HUES48 (cell line): ENCODE data around the gene PTGER2.

Source experiments
- H3K27ac ChIP-seq: one replicate; pipeline ENCODE4 v1.7.0; 2013; ENCODE audit warnings: low read depth, low read length, inconsistent platforms
- H3K27me3 ChIP-seq: 2 replicates; pipeline ENCODE4 v1.6.1; 2013; ENCODE audit warnings: mild to moderate bottlenecking, low read length; ENCODE audit not compliant: control insufficient read depth, insufficient read depth
- H3K36me3 ChIP-seq: 2 replicates; pipeline ENCODE4 v1.6.1; 2013; ENCODE audit warnings: low read length; ENCODE audit not compliant: control insufficient read depth, insufficient read depth
- H3K4me1 ChIP-seq: 2 replicates; pipeline ENCODE4 v1.6.1; 2013; ENCODE audit warnings: mild to moderate bottlenecking, low read length; ENCODE audit not compliant: control insufficient read depth, insufficient read depth
- H3K4me3 ChIP-seq: 2 replicates; pipeline ENCODE4 v1.5.1; 2013; ENCODE audit warnings: mild to moderate bottlenecking, low read depth, low read length
- H3K9ac ChIP-seq: 2 replicates; pipeline ENCODE4 v1.6.1; 2013; ENCODE audit warnings: mild to moderate bottlenecking, low read depth, low read length, moderate library complexity
- H3K9me3 ChIP-seq: 2 replicates; pipeline ENCODE4 v1.6.1; 2013; ENCODE audit warnings: low read length; ENCODE audit not compliant: control insufficient read depth, insufficient read depth

Gene PTGER2

DNA sequence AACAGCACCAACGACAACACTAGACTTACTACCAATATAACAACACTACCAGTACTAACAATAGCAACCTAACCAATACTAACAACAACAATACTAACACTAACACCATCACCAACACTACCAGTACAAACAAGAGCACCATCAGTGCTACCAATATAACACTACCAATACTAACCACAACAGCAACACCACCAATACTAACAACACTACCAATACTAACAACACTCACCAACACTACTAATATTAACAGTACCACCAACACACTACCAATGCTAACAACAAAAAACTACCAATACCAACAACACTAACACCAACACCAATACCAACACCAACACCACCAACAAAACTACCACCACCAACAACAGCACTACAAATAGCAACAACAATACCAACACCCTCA, 25.1 kb downstream of the PTGER2 start:
- Histone ChIP-seq H3K9ac (no peak overlapping the region), H3K27ac (no peak overlapping the region), H3K36me3 (no peaks in the 10 kb centered on the region), H3K27me3 (no peaks in the 10 kb centered on the region), H3K9me3 (no peaks in the 10 kb centered on the region), H3K4me3 (no peak overlapping the region), H3K4me1 (no peaks in the 10 kb centered on the region)

- no peaks in the 10 kb centered on the region for H3K9me3 ChIP-seq
- H3K27me3 ChIP-seq, result no peaks in the 10 kb centered on the region
- no peaks in the 10 kb centered on the region for H3K4me1 ChIP-seq
- no peaks in the 10 kb centered on the region for H3K36me3 ChIP-seq
- no peak overlapping the region for H3K9ac ChIP-seq
- H3K4me3 ChIP-seq, result no peak overlapping the region
- H3K27ac ChIP-seq, result no peak overlapping the region
Measured at GRCh38 chr14:52342849-52343596, 28.9 kb downstream of the PTGER2 start.

GRCh38 chr14:52346778-52347177, 32.7 kb downstream of the PTGER2 start:
- Histone ChIP-seq H3K9me3 (no peaks in the 10 kb centered on the region), H3K4me1 (0 out of 2 replicates have a peak, but pooled peaks cover 7% of the 10 kb centered on the region), H3K27me3 (no peaks in the 10 kb centered on the region), H3K4me3 (no peak overlapping the region), H3K9ac (no peak overlapping the region), H3K36me3 (no peaks in the 10 kb centered on the region), H3K27ac (no peak overlapping the region)

DNA sequence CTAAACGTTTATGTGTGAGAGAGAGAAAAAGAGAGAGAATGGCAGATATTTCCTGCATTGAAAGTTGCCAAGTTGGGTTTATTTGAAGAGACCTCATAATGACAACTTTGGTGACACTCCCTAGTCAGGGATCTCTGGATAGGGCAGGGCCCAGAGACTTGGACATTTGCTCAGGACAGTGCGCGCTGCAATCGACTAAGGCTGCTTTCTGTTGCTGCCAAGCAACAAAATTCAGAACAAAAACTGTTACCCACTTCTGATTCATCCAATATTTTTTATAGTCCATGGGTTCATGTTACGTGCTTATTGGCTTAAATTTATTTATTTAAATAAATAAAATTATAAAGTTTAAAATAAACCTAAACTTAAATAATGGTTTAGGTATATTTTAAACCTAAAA, 34.2 kb downstream of the PTGER2 start:
- Histone ChIP-seq H3K4me1 (0 out of 2 replicates have a peak, but pooled peaks cover 7% of the 10 kb centered on the region), H3K9me3 (no peaks in the 10 kb centered on the region), H3K36me3 (no peaks in the 10 kb centered on the region), H3K27ac (no peak overlapping the region), H3K9ac (no peak overlapping the region), H3K4me3 (no peak overlapping the region), H3K27me3 (no peaks in the 10 kb centered on the region)

GRCh38 chr14:52348776-52349175, 34.7 kb downstream of the PTGER2 start:
- Histone ChIP-seq H3K27ac (no peak overlapping the region), H3K27me3 (no peaks in the 10 kb centered on the region), H3K9me3 (no peaks in the 10 kb centered on the region), H3K4me1 (0 out of 2 replicates have a peak, but pooled peaks cover 7% of the 10 kb centered on the region), H3K9ac (no peak overlapping the region), H3K36me3 (no peaks in the 10 kb centered on the region), H3K4me3 (no peak overlapping the region)

GRCh38 chr14:52349731-52350130, 35.6 kb downstream of the PTGER2 start:
- Histone ChIP-seq H3K27ac (no peak overlapping the region), H3K4me3 (no peak overlapping the region), H3K9ac (no peak overlapping the region), H3K36me3 (no peaks in the 10 kb centered on the region), H3K9me3 (no peaks in the 10 kb centered on the region), H3K4me1 (0 out of 2 replicates have a peak, but pooled peaks cover 7% of the 10 kb centered on the region), H3K27me3 (no peaks in the 10 kb centered on the region)

DNA sequence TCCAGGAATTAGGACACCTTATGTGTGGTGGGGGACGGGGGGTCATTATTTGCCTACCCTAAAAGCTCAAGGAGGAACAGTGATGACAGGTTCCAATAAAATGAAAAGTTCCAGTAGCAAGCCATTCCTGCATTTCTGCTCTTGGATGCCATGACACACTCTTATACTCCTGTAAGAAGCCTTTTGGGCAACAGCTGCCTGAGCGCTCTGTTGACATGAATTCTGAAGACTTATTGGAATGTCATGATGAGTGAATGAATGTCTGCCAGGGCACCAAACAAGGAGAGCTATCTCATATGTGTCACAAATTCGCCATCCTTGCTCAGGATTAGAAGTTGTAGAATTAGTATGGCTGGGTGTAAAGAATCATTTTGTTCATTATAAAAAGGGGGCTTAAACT, 36.3 kb downstream of the PTGER2 start:
- H3K9ac ChIP-seq, result no peak overlapping the region
- no peaks in the 10 kb centered on the region for H3K27me3 ChIP-seq
- 0 out of 2 replicates have a peak, but pooled peaks cover 7% of the 10 kb centered on the region for H3K4me1 ChIP-seq
- no peaks in the 10 kb centered on the region for H3K36me3 ChIP-seq
- no peak overlapping the region for H3K27ac ChIP-seq
- H3K4me3 ChIP-seq, result no peak overlapping the region
- no peaks in the 10 kb centered on the region for H3K9me3 ChIP-seq

DNA sequence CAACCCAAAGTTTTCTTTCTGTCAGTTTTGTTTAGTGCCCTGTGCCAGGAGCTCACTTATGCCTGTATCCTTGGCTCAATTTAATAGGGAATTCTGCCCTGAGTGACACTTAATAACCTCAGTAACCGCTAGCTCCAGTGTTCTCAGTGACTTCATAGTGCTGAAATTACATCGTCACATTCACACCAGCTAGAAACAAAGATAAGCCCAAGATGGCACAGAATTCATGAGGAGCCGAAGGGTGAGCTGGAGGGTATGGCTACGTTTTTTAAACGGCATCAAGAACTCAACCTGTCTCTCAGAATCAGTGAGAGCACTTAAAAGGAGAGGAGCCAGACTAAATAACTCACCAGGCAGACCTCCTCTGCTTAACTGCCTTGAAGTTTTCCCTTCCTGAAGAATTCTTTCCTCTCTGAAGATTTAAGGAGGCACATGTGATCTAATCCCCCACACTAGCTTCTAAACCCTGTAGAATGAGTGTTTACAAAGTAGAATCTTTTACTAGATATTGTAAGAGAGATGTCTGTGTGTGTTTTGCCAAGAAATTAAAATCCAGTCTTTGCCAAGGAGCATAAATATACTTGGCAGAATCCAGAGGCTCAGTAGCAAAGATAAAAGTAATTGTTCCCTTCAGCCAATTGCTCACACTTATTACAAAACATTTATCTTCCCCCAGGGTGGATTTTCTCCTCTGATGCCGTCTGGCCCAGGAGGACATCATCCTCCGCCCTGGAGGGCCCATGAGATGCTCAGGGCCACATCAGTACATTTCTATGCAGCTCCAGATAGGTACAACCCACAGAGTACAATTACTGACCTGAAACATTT, 37.3 kb downstream of the PTGER2 start:
- no peak overlapping the region for H3K27ac ChIP-seq
- no peak overlapping the region for H3K4me3 ChIP-seq
- no peak overlapping the region for H3K9ac ChIP-seq
- 0 out of 2 replicates have a peak, but pooled peaks cover 7% of the 10 kb centered on the region for H3K4me1 ChIP-seq
- H3K36me3 ChIP-seq, result no peaks in the 10 kb centered on the region
- no peaks in the 10 kb centered on the region for H3K9me3 ChIP-seq
- no peaks in the 10 kb centered on the region for H3K27me3 ChIP-seq

DNA sequence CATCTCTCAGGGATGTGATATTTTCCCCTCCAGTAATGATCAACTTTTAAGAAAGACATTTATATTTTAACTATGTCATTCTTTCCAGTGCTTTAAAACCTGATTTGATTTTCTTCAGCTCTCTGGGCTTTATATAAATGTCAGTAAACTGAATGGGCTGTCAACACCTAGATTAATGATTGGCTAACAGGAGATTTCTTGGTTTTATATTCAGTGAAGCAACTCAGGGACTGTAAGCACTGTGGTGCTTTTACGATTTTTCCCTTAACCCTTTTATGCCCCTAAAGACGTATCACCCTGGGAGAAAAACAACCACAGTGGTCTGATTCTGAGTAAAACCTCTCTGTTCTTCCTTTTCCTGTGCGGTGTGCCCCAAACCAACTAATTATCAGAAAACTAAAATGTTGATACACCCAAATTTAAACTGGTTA, 38.0 kb downstream of the PTGER2 start:
- no peaks in the 10 kb centered on the region for H3K27me3 ChIP-seq
- no peak overlapping the region for H3K27ac ChIP-seq
- H3K4me3 ChIP-seq, result no peak overlapping the region
- H3K9ac ChIP-seq, result no peak overlapping the region
- 0 out of 2 replicates have a peak, but pooled peaks cover 7% of the 10 kb centered on the region for H3K4me1 ChIP-seq
- no peaks in the 10 kb centered on the region for H3K36me3 ChIP-seq
- no peaks in the 10 kb centered on the region for H3K9me3 ChIP-seq

DNA sequence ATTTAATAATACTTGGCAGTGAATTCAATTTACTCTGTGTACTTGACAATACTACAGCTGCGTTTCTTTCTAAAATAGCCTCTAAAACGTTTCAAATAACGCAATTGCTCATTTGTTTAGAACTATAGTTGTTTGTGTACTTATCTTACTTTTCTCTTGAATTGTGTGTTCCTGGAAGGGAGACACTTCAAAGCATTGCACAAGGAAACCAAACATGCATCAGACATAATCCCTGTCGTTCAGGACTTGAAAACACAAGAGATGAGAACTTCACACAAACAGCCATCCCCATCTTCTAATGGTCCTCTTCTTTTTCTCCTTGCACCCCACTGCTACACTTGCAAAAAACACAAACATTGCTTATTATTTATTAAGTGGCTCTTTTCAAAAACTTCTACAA, 38.5 kb downstream of the PTGER2 start:
- H3K27me3 ChIP-seq, result no peaks in the 10 kb centered on the region

GRCh38 chr14:52354242-52354641, 40.1 kb downstream of the PTGER2 start:
- H3K27me3 ChIP-seq, result no peaks in the 10 kb centered on the region
- no peak overlapping the region for H3K4me3 ChIP-seq
- 0 out of 2 replicates have a peak, but pooled peaks cover under 1% of the 10 kb centered on the region for H3K4me1 ChIP-seq
- H3K9me3 ChIP-seq, result no peaks in the 10 kb centered on the region
- no peak overlapping the region for H3K9ac ChIP-seq
- no peaks in the 10 kb centered on the region for H3K36me3 ChIP-seq
- no peak overlapping the region for H3K27ac ChIP-seq

More for the DNA sequence above, 38.5 kb downstream of the PTGER2 start:
- Histone ChIP-seq H3K9ac (no peak overlapping the region), H3K36me3 (no peaks in the 10 kb centered on the region), H3K9me3 (no peaks in the 10 kb centered on the region), H3K27ac (no peak overlapping the region), H3K4me1 (0 out of 2 replicates have a peak, but pooled peaks cover 7% of the 10 kb centered on the region), H3K4me3 (no peak overlapping the region)
